HepG2 (cell line): ENCODE measurements around the gene CDH11. TPM values are rescaled to one million over a fixed set of nuclear protein-coding genes. Genes with fewer than 3 reads are reported as not detected.

Experiments used
- ATAC-seq: fragments of 200-7000 bp; cut with Tn5 transposase; 3 replicates; pipeline ENCODE4 v1.9.1; 2020; ENCODE audit warnings: mild to moderate bottlenecking, moderate library complexity
- BruUV-seq: library from RNA; stranded (reverse); fragments of 400-500 nt; replicated peaks from 2 replicates; lab custom pipeline; 2021; lab: Mats Ljungman, UMichigan
- CTCF ChIA-PET: fragments of 300-600 bp; formaldehyde crosslinking; extraction: SDS; loops from one replicate; lab custom pipeline; 2021; ENCODE audit warnings: low total read pairs, inconsistent platforms, low intra/inter-chr PET ratio; lab: Yijun Ruan, JAX
- POLR2A ChIA-PET: fragments of 350-600 bp; sonication (Branson Sonifier 250); formaldehyde crosslinking; loops from one replicate; lab custom pipeline; 2020; ENCODE audit warnings: antibody characterized with exemption, inconsistent platforms; lab: Yijun Ruan, JAX
- DNase-seq: peaks from one replicate; pipeline ENCODE4 v3.0.0-alpha.2; 2015; ENCODE audit warnings: low spot score
- FAIRE-seq: peaks from 3 replicates; lab custom pipeline; 2011; peaks lifted over from hg19 to GRCh38; lab: Jason Lieb, UNC
- H2AFZ ChIP-seq: one replicate; pipeline ENCODE4 v1.6.1; 2011; ENCODE audit warnings: low read length, inconsistent platforms
- H3K27ac ChIP-seq: fragments of 300-600 bp; 3 replicates; pipeline ENCODE4 v1.8.0; 2011; ENCODE audit warnings: mixed run types, mild to moderate bottlenecking, mixed read lengths, low read length, inconsistent platforms; ENCODE audit not compliant: insufficient read depth; ENCODE audit errors: extremely low read length
- H3K27me3 ChIP-seq, 2 experiments: fragments of 200-600 bp in 1 of 2; 2 replicates in 1 of 2; 3 replicates in 1 of 2; pipeline versions ENCODE4 v1.6.0 to v1.8.0; 2011; ENCODE audit warnings: low read length in 2 of 2, mild to moderate bottlenecking in 2 of 2, moderate library complexity in 2 of 2, inconsistent platforms in 1 of 2; ENCODE audit not compliant: insufficient read depth in 2 of 2, control insufficient read depth in 1 of 2
- H3K36me3 ChIP-seq, 2 experiments: fragments of 200-600 bp in 1 of 2; replicated peaks in 1 of 2; 2 replicates in 1 of 2; 3 replicates in 1 of 2; pipeline versions ENCODE4 v1.5.1 to v1.8.0; 2011; ENCODE audit warnings: low read length in 2 of 2, inconsistent platforms in 1 of 2; ENCODE audit not compliant: insufficient read depth in 2 of 2, control insufficient read depth in 1 of 2
- H3K4me1 ChIP-seq: 2 replicates; pipeline ENCODE4 v1.5.1; 2012; ENCODE audit warnings: low read length, inconsistent platforms; ENCODE audit not compliant: insufficient read depth
- H3K4me2 ChIP-seq: 2 replicates; pipeline ENCODE4 v1.6.0; 2011; ENCODE audit warnings: low read depth, low read length, inconsistent platforms
- H3K4me3 ChIP-seq, 3 experiments: fragments of 200-600 bp in 1 of 3; sonication (generic), shearing (Covaris generic) in 1 of 3; replicated peaks in 1 of 3; 2 replicates each; pipeline ENCODE4 v1.5.1; 2011 to 2016; ENCODE audit warnings: low read length in 3 of 3, inconsistent platforms in 2 of 3, low read depth in 2 of 3, mild to moderate bottlenecking in 2 of 3, control low read depth in 1 of 3, mixed read lengths in 1 of 3; ENCODE audit not compliant: insufficient read depth in 1 of 3
- H3K79me2 ChIP-seq: one replicate; pipeline ENCODE4 v1.6.1; 2011; ENCODE audit warnings: low read length, inconsistent platforms; ENCODE audit not compliant: insufficient read depth
- H3K9ac ChIP-seq: 2 replicates; pipeline ENCODE4 v1.6.0; 2011; ENCODE audit warnings: mild to moderate bottlenecking, low read depth, low read length, inconsistent platforms; ENCODE audit not compliant: insufficient read depth
- H3K9me3 ChIP-seq: 2 replicates; pipeline ENCODE4 v1.5.1; 2012; ENCODE audit warnings: mild to moderate bottlenecking, low read length
- H4K20me1 ChIP-seq: 2 replicates; pipeline ENCODE4 v1.6.0; 2011; ENCODE audit warnings: inconsistent platforms, mild to moderate bottlenecking, low read length, moderate library complexity; ENCODE audit not compliant: insufficient read depth
- DDIT3 ChIP-seq: sonication (generic); formaldehyde crosslinking; IDR thresholded peaks from 2 replicates; pipeline ENCODE4 v1.4.0; 2020; ENCODE audit warnings: mild to moderate bottlenecking, missing genetic modification reagents
- DRAP1 ChIP-seq: IDR thresholded peaks from 2 replicates; pipeline ENCODE4 v1.6.1; 2016; ENCODE audit warnings: missing genetic modification reagents, missing compliant biosample characterization
- ERF ChIP-seq: IDR thresholded peaks from 2 replicates; pipeline ENCODE4 v1.6.1; 2018; ENCODE audit warnings: missing biosample characterization, missing genetic modification reagents
- FUBP1 ChIP-seq: sonication (generic); formaldehyde crosslinking; IDR thresholded peaks from 2 replicates; pipeline ENCODE4 v1.5.1; 2020; ENCODE audit warnings: missing genetic modification reagents, mild to moderate bottlenecking, borderline replicate concordance
- HHEX ChIP-seq: IDR thresholded peaks from 2 replicates; pipeline ENCODE4 v1.6.1; 2016; ENCODE audit warnings: control low read depth
- MEIS2 ChIP-seq: sonication (generic); formaldehyde crosslinking; IDR thresholded peaks from 2 replicates; pipeline ENCODE4 v1.9.0; 2021; ENCODE audit warnings: mild to moderate bottlenecking, missing genetic modification reagents
- MLLT10 ChIP-seq: sonication (generic); formaldehyde crosslinking; IDR thresholded peaks from 2 replicates; pipeline ENCODE4 v1.4.0; 2020; ENCODE audit warnings: missing genetic modification reagents
- MTERF4 ChIP-seq: sonication (generic); formaldehyde crosslinking; IDR thresholded peaks from 2 replicates; pipeline ENCODE4 v1.8.0; 2023; ENCODE audit warnings: mild to moderate bottlenecking, missing genetic modification reagents
- ZNF331 ChIP-seq: sonication (generic); formaldehyde crosslinking; IDR thresholded peaks from 2 replicates; pipeline ENCODE4 v1.4.0; 2020; ENCODE audit warnings: missing genetic modification reagents
- ZNF432 ChIP-seq: sonication (generic); formaldehyde crosslinking; IDR thresholded peaks from 2 replicates; pipeline ENCODE4 v1.5.0; 2020; ENCODE audit warnings: missing genetic modification reagents, mild to moderate bottlenecking, borderline replicate concordance
- ZNF639 ChIP-seq: conservative IDR thresholded peaks from 2 replicates; pipeline ENCODE4 v1.6.1; 2018; ENCODE audit warnings: missing genetic modification reagents
- ZNF839 ChIP-seq: sonication (generic); formaldehyde crosslinking; IDR thresholded peaks from 2 replicates; pipeline ENCODE4 v1.4.0; 2020; ENCODE audit warnings: missing genetic modification reagents, mild to moderate bottlenecking, borderline replicate concordance
- WGBS: methylation state at CpG from one replicate; pipeline ENCODE4 v1.1.6; 2017; ENCODE audit warnings: low lambda C conversion rate; 5-methylcytosine and 5-hydroxymethylcytosine counted together
- in situ Hi-C: cut with HindIII; loops from 2 replicates; pipeline ENCODE4 v1.10.0; 2017; ENCODE audit warnings: low pct_unique_long_range_greater_than_20kb; ENCODE audit not compliant: extremely low pct_ligation_motif_present
- intact Hi-C: fragments of 100-400 bp; cut with micrococcal nuclease; formaldehyde crosslinking; loops from one replicate; pipeline ENCODE4 v1.10.0; 2022; ENCODE audit not compliant: unreplicated experiment
- polyA plus RNA-seq, 8 experiments: library from polyadenylated mRNA; depleted of rRNA in 3 of 8; stranded (reverse) in 7 of 8; unstranded in 1 of 8; fragments of >200 nt; fragmentation: Illumina TruSeq in 4 of 8; extraction: Trizol in 4 of 8; gene quantifications; 2 replicates each; pipeline versions ENCODE4 v1.2.1 to v1.2.3, GENCODE V29; 2011 to 2016; ENCODE audit warnings: low read depth in 4 of 8, missing spikeins in 1 of 8, mixed read lengths in 1 of 8; ENCODE audit not compliant: insufficient read depth in 1 of 8
- total RNA-seq, 5 experiments: library from RNA; depleted of rRNA; stranded (reverse); fragments of >200 nt; fragmentation: Illumina TruSeq; extraction: Trizol; gene quantifications; 2 replicates each; pipeline ENCODE4 v1.2.3, GENCODE V29; 2016; ENCODE audit warnings: low read depth in 1 of 5

The CDH11 gene
- total and polyA plus RNA-seq, 2 of the 13 experiments (the other 11 are each of a cell fraction or from before 2014, with no cell fraction given), result not detected

- no peak overlapping the region for H3K27ac ChIP-seq
- no peak for ATAC-seq
- POLR2A ChIA-PET, result no interaction called here
- no peaks in the 10 kb centered on the region for H3K36me3 ChIP-seq
- no peak overlapping the region for H3K9ac ChIP-seq
- FAIRE-seq, result no peak
- TF ChIP-seq ZNF432 (CRISPR knock-in tag) (no peak), ERF (CRISPR knock-in tag) (no peak), HHEX (CRISPR knock-in tag) (no peak), DRAP1 (CRISPR knock-in tag) (no peak), DDIT3 (no peak), ZNF839 (CRISPR knock-in tag) (no peak), MLLT10 (no peak), ZNF639 (no peak), MEIS2 (CRISPR knock-in tag) (no peak), ZNF331 (no peak), FUBP1 (CRISPR knock-in tag) (no peak), MTERF4 (CRISPR knock-in tag) (no peak)
- H3K4me3 ChIP-seq, result no peak overlapping the region
- 0% methylated on average over 2 of the region's 2 CpGs for WGBS
- no peak for DNase-seq
- no peaks in the 10 kb centered on the region for H3K79me2 ChIP-seq
- H3K4me1 ChIP-seq, result no peaks in the 10 kb centered on the region
- CTCF ChIA-PET, result no interaction called here
- in situ Hi-C loops (no loop called here), intact Hi-C loops (no loop called here)
- no peak overlapping the region for H2AFZ ChIP-seq
- no peaks in the 10 kb centered on the region for H3K27me3 ChIP-seq
- H4K20me1 ChIP-seq, result no peaks in the 10 kb centered on the region
- H3K9me3 ChIP-seq, result peaks cover 53% of the 10 kb centered on the region
- BruUV-seq, result no TSS peak
- no peak overlapping the region for H3K4me2 ChIP-seq
Observed at GRCh38 chr16:64933885-64934284, 188.0 kb downstream of the CDH11 start.
